ENCODE measurements around the gene KCNMB1. TPM values are rescaled to one million over a fixed set of nuclear protein-coding genes. Genes with fewer than 3 reads are reported as not detected.
A peak's percentile ranks its signal among the peaks of the same experiment; 100 is the strongest.

KCNMB1 gene
- total RNA-seq, 4 donors from 2014 or later: 0.22 to 1.8 (median 1.1) TPM

GRCh38 chr5:170341545-170341944, 47.6 kb downstream of the KCNMB1 start:
- Histone ChIP-seq H3K4me1 (peaks cover 0 to 5% (median 0%) of the 10 kb centered on the region in 4 donors), H3K27me3 (no peaks in the 10 kb centered on the region), H3K27ac (no peak overlapping the region), H3K9me3 (no peaks in the 10 kb centered on the region), H3K36me3 (no peaks in the 10 kb centered on the region), H3K4me3 (no peak overlapping the region)
- DNase-seq (ENCODE audit: low spot score in 2 of 2): no peak
- 95 to 98% methylated on average over 9 of the region's 9 CpGs for WGBS, 2 donors
- TF ChIP-seq EP300 (IDR thresholded peaks at IDR 0.05) (no peak), POLR2A (IDR thresholded peaks at IDR 0.05) (no peak), CTCF (IDR thresholded peaks at IDR 0.05) (no peak)

- Histone ChIP-seq H3K4me3 (no peak overlapping the region), H3K4me1 (peaks cover 0 to 8% (median 0%) of the 10 kb centered on the region in 4 donors), H3K36me3 (no peaks in the 10 kb centered on the region), H3K9me3 (no peaks in the 10 kb centered on the region), H3K27ac (no peak overlapping the region), H3K27me3 (no peaks in the 10 kb centered on the region)
- TF ChIP-seq CTCF (IDR thresholded peaks at IDR 0.05) (no peak), EP300 (IDR thresholded peaks at IDR 0.05) (no peak), POLR2A (IDR thresholded peaks at IDR 0.05) (no peak)
- WGBS, 2 donors: 86 to 93% methylated on average over 1 of the region's 1 CpG
- DNase-seq (ENCODE audit: low spot score in 2 of 2): no peak
Measured at GRCh38 chr5:170339780-170340167, 49.4 kb downstream of the KCNMB1 start.

DNA sequence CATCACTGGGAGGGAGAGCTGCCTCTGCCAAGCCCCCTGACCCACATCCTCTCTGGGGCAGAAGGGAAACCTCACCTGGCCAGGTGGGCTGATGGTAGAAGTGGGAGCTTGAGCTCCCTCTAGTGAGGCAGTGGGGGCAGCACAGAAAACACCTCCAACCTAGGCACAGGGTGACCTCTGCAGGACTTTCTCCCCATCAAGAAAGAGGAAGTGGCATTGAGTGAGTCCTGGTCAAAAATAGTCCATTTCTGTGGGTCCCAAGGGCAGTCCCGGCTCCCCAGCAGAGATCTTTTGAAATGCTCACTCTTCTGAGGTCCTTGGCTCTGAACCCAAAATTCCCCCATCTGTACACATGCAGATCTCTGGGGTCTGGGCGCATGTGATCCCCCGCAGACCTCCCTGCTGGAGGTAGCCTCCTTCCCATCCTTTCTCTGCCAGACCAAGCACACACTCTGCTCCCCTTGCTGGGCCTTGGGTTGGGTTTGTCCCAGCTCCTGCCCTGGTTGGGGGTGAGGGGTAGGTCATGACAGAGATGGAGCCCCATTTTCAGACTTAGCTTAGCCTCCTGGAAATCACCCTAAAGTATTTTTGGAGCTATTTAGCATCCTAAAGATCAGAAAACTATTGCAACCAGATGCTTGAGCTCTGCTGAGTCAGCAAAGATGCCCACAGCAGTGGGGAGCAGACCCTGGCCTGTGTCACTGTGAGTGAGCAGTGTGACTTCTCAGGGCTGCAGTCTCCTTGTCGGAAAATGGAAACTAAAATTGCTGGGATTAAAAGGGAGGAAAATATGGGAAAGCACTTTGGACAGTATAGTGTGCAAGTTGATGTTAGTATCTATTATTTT, 50.0 kb downstream of the KCNMB1 start:
- H3K4me1 ChIP-seq: peaks cover 0 to 12% (median 0%) of the 10 kb centered on the region in 4 donors
- no peaks in the 10 kb centered on the region for H3K9me3 ChIP-seq
- no peak overlapping the region for H3K4me3 ChIP-seq
- H3K27ac ChIP-seq: no peak overlapping the region
- H3K36me3 ChIP-seq: no peaks in the 10 kb centered on the region
- H3K27me3 ChIP-seq: no peaks in the 10 kb centered on the region
- TF ChIP-seq EP300 (IDR thresholded peaks at IDR 0.05) (no peak), CTCF (IDR thresholded peaks at IDR 0.05) (peak; percentile 16 to 60 (median 37)), POLR2A (IDR thresholded peaks at IDR 0.05) (no peak)
- DNase-seq (ENCODE audit: low spot score in 2 of 2): no peak
- 85 to 88% methylated on average over 4 of the region's 4 CpGs for WGBS, 2 donors

GRCh38 chr5:170338291-170338690, 50.9 kb downstream of the KCNMB1 start:
- no peak for DNase-seq (ENCODE audit: low spot score in 2 of 2)
- WGBS, 2 donors: 80 to 93% methylated on average over 4 of the region's 4 CpGs
- H3K36me3 ChIP-seq: no peaks in the 10 kb centered on the region
- H3K27me3 ChIP-seq: no peaks in the 10 kb centered on the region
- TF ChIP-seq EP300 (IDR thresholded peaks at IDR 0.05) (no peak), POLR2A (IDR thresholded peaks at IDR 0.05) (no peak), CTCF (IDR thresholded peaks at IDR 0.05) (no peak)
- no peak overlapping the region for H3K27ac ChIP-seq
- no peaks in the 10 kb centered on the region for H3K9me3 ChIP-seq
- H3K4me3 ChIP-seq: no peak overlapping the region
- H3K4me1 ChIP-seq: peaks cover 0 to 17% (median 3%) of the 10 kb centered on the region in 4 donors

DNA sequence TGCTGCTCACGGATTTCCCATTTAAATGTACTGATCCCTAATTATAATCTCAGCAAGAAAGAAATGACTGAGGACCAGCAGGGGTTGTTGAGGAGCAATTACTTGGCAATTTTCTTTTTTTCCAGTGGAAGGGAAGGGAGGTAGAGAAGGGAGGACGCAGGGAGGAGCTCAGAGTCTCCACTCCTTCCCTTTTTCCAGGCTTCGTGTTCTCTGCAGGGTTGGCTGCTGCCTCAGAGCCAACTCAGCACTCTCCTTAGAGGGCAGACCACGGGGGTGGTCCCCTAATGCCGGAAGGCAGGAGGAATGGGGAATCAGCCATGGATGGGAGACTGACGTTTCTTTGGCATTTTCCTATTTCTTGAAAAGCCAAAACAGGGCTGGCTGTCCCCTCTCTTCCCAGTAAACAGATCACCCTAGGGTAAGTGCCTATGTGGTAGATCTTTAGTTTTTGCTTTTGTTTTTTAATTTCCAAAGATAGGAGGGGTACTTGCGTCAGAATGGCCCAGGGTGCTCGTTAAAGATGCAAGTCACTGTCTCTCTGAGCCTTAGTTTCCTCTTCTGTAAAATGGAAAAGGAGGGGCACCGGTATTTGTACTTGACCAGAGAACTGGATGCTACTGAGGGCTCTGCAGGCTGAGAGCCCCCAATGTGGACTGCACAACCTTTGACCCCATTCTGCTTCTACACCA, 52.0 kb downstream of the KCNMB1 start:
- Histone ChIP-seq H3K9me3 (no peaks in the 10 kb centered on the region), H3K27ac (no peak overlapping the region), H3K36me3 (no peaks in the 10 kb centered on the region), H3K4me1 (peaks cover 0 to 17% (median 3%) of the 10 kb centered on the region in 4 donors), H3K4me3 (no peak overlapping the region), H3K27me3 (no peaks in the 10 kb centered on the region)
- DNase-seq (ENCODE audit: low spot score in 2 of 2): no peak
- 45 to 57% methylated on average over 9 of the region's 9 CpGs for WGBS, 2 donors
- no peak for TF ChIP-seq POLR2A (IDR thresholded peaks at IDR 0.05)
- no peak for TF ChIP-seq EP300 (IDR thresholded peaks at IDR 0.05)
- TF ChIP-seq CTCF (IDR thresholded peaks at IDR 0.05): no peak
